Keratinocyte (primary cell): ENCODE measurements around the gene AFAP1L1. TPM values are rescaled to one million over a fixed set of nuclear protein-coding genes. Genes with fewer than 3 reads are reported as not detected.

Experiments used
- DNase-seq: peaks from one replicate; pipeline ENCODE4 v3.0.0-alpha.2; 2011; ENCODE audit warnings: low read depth, missing footprints, low spot score
- FAIRE-seq: peaks from 2 replicates; lab custom pipeline; 2011; peaks lifted over from hg19 to GRCh38; lab: Jason Lieb, UNC
- H2AFZ ChIP-seq: 2 replicates; pipeline ENCODE4 v1.6.0; 2012; ENCODE audit warnings: low read length, control low read depth, inconsistent platforms; ENCODE audit not compliant: control insufficient read depth
- H3K27ac ChIP-seq: 2 replicates; pipeline ENCODE4 v1.5.1; 2011; ENCODE audit warnings: low read length; ENCODE audit not compliant: control insufficient read depth, insufficient read depth
- H3K27me3 ChIP-seq: 3 replicates; pipeline ENCODE4 v1.6.0; 2011; ENCODE audit warnings: low read length; ENCODE audit not compliant: control insufficient read depth, insufficient read depth; ENCODE audit errors: extremely low read depth
- H3K36me3 ChIP-seq, 2 experiments: 2 replicates in 1 of 2; 3 replicates in 1 of 2; pipeline ENCODE4 v1.5.1; 2011; ENCODE audit warnings: low read length in 2 of 2, mild to moderate bottlenecking in 1 of 2; ENCODE audit not compliant: control insufficient read depth in 2 of 2, insufficient read depth in 2 of 2; ENCODE audit errors: extremely low read depth in 1 of 2
- H3K4me1 ChIP-seq: 3 replicates; pipeline ENCODE4 v1.5.1; 2011; ENCODE audit warnings: low read length; ENCODE audit not compliant: control insufficient read depth, insufficient read depth; ENCODE audit errors: extremely low read depth
- H3K4me2 ChIP-seq: 3 replicates; pipeline ENCODE4 v1.6.0; 2011; ENCODE audit warnings: low read depth, low read length; ENCODE audit not compliant: control insufficient read depth, insufficient read depth; ENCODE audit errors: extremely low read depth
- H3K4me3 ChIP-seq, 3 experiments: fragments of 200-600 bp in 1 of 3; sonication (generic) in 1 of 3; 2 replicates in 2 of 3; 3 replicates in 1 of 3; pipeline ENCODE4 v1.5.1; 2011 to 2016; ENCODE audit warnings: low read length in 3 of 3, mild to moderate bottlenecking in 3 of 3, control low read depth in 2 of 3, inconsistent platforms in 1 of 3, low read depth in 1 of 3, mixed read lengths in 1 of 3, mixed run types in 1 of 3, moderate library complexity in 1 of 3; ENCODE audit not compliant: control insufficient read depth in 2 of 3, insufficient read depth in 2 of 3; ENCODE audit errors: extremely low read depth in 1 of 3
- H3K79me2 ChIP-seq: 2 replicates; pipeline ENCODE4 v1.6.0; 2012; ENCODE audit warnings: low read length; ENCODE audit not compliant: control insufficient read depth, insufficient read depth
- H3K9ac ChIP-seq: 3 replicates; pipeline ENCODE4 v1.6.0; 2011; ENCODE audit warnings: low read length; ENCODE audit not compliant: control insufficient read depth, insufficient read depth; ENCODE audit errors: extremely low read depth
- H3K9me1 ChIP-seq: 3 replicates; pipeline ENCODE4 v1.6.0; 2011; ENCODE audit warnings: low read length; ENCODE audit not compliant: control insufficient read depth, insufficient read depth; ENCODE audit errors: extremely low read depth
- H3K9me3 ChIP-seq: 2 replicates; pipeline ENCODE4 v1.5.1; 2012; ENCODE audit warnings: low read depth, low read length; ENCODE audit not compliant: control insufficient read depth
- H4K20me1 ChIP-seq: 3 replicates; pipeline ENCODE4 v1.6.0; 2011; ENCODE audit warnings: low read length; ENCODE audit not compliant: control insufficient read depth, insufficient read depth; ENCODE audit errors: extremely low read depth
- EZH2 ChIP-seq: IDR thresholded peaks from one replicate; pipeline ENCODE4 v1.6.1; 2012; ENCODE audit warnings: inconsistent platforms, mild to moderate bottlenecking, low read length, moderate library complexity
- dilution Hi-C: fragments of 300-500 bp; cut with MboI; formaldehyde crosslinking; loops from one replicate; pipeline ENCODE4 v1.7.0; 2020; ENCODE audit warnings: low sequenced_read_pairs; ENCODE audit not compliant: extremely low pct_ligation_motif_present
- polyA plus RNA-seq, 5 experiments: library from polyadenylated mRNA; depleted of rRNA in 3 of 5; stranded (reverse) in 3 of 5; stranded (forward) in 1 of 5; unstranded in 1 of 5; fragments of >200 nt; gene quantifications; 1 replicate in 1 of 5; 2 replicates in 3 of 5; 3 replicates in 1 of 5; pipeline versions ENCODE4 v1.2.1 to v1.2.3, GENCODE V29; 2011 to 2012; ENCODE audit warnings: missing spikeins in 2 of 5, low read depth in 1 of 5, low replicate concordance in 1 of 5
- TF ChIP-seq, protein P1 (sequence below), 3 experiments: IDR thresholded peaks in 1 of 3; conservative IDR thresholded peaks in 1 of 3; optimal IDR thresholded peaks in 1 of 3; 2 replicates in 2 of 3; 3 replicates in 1 of 3; pipeline versions ENCODE3 to v1.5.1; 2011; ENCODE audit warnings: low read length in 3 of 3, mild to moderate bottlenecking in 3 of 3, moderate library complexity in 2 of 3, control low read depth in 1 of 3, inconsistent platforms in 1 of 3; ENCODE audit not compliant: insufficient read depth in 2 of 3; ENCODE audit errors: extremely low read depth in 1 of 3

Gene AFAP1L1
- polyA plus RNA-seq, 1 donor (not counting 4 experiments of a cell fraction or from before 2014, with no cell fraction given), result 4.6 TPM

DNA sequence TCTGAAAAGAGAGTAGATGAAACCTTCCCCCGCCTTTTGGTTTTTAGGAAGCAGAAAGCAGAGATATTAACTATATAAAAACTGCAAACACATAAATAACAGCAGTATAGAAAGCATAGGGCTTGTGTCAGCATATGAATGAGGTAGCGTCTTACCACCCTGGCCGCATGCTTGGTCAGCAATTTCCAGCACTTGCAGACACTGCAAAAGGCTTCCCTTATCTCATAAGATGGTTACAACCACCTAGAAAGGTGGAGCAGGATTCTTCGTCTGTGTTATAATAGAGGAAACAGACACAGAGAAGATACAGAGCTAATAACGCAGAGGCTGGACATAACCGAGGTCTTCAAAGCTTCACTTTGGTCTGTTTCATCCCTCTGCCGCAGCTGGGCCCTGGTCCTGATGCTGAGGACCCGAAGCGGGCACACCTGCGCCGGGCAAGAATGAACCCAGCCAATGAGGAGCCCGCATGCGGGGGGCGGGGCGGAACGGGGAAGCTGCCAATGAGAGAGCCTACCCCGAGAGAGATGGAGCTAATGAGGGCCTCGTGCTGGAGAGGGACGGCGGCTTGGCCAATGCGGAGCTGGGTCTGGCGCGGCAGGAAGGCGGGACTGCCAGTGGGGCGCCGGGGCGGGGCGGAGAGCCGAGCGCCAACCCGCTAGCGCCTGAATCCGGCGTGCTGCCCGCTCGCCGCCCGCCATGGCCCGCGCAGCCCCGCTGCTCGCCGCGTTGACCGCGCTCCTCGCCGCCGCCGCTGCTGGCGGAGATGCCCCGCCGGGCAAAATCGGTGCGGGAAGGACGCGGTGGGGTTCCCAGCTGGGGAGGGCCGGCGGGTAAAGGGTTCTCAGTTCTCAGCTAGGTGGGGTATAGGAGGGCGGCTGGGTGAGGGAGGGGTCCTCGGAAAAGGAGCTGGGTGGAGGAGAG lies 86.0 kb downstream of the AFAP1L1 start, which contains the start of gene PCYOX1L:
Gene PCYOX1L, plus strand, starts transcription at position 677 of the 924 bp plus-strand sequence. Its CDS starts 23 bp downstream, at position 700.
- H4K20me1 ChIP-seq, result no peaks in the 10 kb centered on the region
- H3K9me1 ChIP-seq, result no peaks in the 10 kb centered on the region
- dilution Hi-C loops, result no loop called here
- peak within 1 kb of the TSS; percentile 49 to 83 (median 79) for H3K4me3 ChIP-seq
- peaks cover 5% of the 10 kb centered on the region for H3K79me2 ChIP-seq
- H3K9me3 ChIP-seq, result no peaks in the 10 kb centered on the region
- peak; percentile 63 for DNase-seq
- no peak for TF ChIP-seq EZH2
- TF ChIP-seq, protein P1, sequence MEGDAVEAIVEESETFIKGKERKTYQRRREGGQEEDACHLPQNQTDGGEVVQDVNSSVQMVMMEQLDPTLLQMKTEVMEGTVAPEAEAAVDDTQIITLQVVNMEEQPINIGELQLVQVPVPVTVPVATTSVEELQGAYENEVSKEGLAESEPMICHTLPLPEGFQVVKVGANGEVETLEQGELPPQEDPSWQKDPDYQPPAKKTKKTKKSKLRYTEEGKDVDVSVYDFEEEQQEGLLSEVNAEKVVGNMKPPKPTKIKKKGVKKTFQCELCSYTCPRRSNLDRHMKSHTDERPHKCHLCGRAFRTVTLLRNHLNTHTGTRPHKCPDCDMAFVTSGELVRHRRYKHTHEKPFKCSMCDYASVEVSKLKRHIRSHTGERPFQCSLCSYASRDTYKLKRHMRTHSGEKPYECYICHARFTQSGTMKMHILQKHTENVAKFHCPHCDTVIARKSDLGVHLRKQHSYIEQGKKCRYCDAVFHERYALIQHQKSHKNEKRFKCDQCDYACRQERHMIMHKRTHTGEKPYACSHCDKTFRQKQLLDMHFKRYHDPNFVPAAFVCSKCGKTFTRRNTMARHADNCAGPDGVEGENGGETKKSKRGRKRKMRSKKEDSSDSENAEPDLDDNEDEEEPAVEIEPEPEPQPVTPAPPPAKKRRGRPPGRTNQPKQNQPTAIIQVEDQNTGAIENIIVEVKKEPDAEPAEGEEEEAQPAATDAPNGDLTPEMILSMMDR (optimal IDR thresholded peaks at IDR 0.05 in 1 of 3, IDR thresholded peaks at IDR 0.05 in 1 of 3, conservative IDR thresholded peaks at IDR 0.05 in 1 of 3; ENCODE audit: extremely low read depth in 1 of 3, insufficient read depth in 2 of 3, low read length in 3 of 3), result no peak
- H3K27me3 ChIP-seq, result no peaks in the 10 kb centered on the region
- H3K27ac ChIP-seq, result peak within 1 kb of the TSS; percentile 21
- peaks cover 7% of the 10 kb centered on the region for H3K4me1 ChIP-seq
- peak within 1 kb of the TSS; percentile 87 for H3K4me2 ChIP-seq
- H2AFZ ChIP-seq, result peak within 1 kb of the TSS; percentile 81
- peak within 1 kb of the TSS; percentile 73 for H3K9ac ChIP-seq
- peaks cover 0 to 3% of the 10 kb centered on the region in 2 experiments for H3K36me3 ChIP-seq
- FAIRE-seq, result no peak

DNA sequence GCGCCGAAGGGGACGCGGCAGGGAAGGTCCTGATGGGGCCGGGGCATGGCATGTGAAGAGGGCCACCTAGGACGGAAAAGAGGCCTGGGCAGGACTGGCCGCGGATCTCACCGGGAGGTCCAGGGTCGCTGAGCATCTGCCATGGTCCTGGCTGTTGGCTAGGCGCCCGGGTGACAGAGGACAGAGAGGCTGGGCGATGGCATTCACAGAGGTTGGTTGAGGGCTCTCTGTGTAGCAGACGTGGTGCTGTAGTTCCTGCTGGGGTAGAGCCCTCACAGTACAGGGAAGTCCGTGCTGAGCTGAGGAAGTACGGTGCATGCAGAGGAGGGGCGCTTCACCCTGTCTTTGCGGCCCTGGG lies 86.6 kb downstream of the AFAP1L1 start:
- FAIRE-seq (no peak), DNase-seq (no peak)
- Histone ChIP-seq H3K27ac (peak overlapping the region; percentile 21), H3K36me3 (peaks cover 0 to 3% of the 10 kb centered on the region in 2 experiments), H3K4me2 (peak overlapping the region; percentile 87), H3K9ac (peak overlapping the region; percentile 73), H3K4me1 (peaks cover 7% of the 10 kb centered on the region), H3K4me3 (peak overlapping the region; percentile 49 to 83 (median 79)), H2AFZ (peak overlapping the region; percentile 81), H3K9me3 (no peaks in the 10 kb centered on the region), H3K27me3 (no peaks in the 10 kb centered on the region), H4K20me1 (no peaks in the 10 kb centered on the region), H3K9me1 (no peaks in the 10 kb centered on the region), H3K79me2 (peaks cover 5% of the 10 kb centered on the region)
- TF ChIP-seq, protein P1 (optimal IDR thresholded peaks at IDR 0.05 in 1 of 3, IDR thresholded peaks at IDR 0.05 in 1 of 3, conservative IDR thresholded peaks at IDR 0.05 in 1 of 3; ENCODE audit: extremely low read depth in 1 of 3, insufficient read depth in 2 of 3, low read length in 3 of 3), result no peak
- TF ChIP-seq EZH2, result no peak
- dilution Hi-C loops, result no loop called here
